ENCODE results near the gene EDAR. TPM values are rescaled to one million over a fixed set of nuclear protein-coding genes. Genes with fewer than 3 reads are reported as not detected.

EDAR gene
- polyA plus RNA-seq, 2 of the 4 experiments (the other 2 are of a cell fraction): 0.05 to 0.26 TPM

DNA sequence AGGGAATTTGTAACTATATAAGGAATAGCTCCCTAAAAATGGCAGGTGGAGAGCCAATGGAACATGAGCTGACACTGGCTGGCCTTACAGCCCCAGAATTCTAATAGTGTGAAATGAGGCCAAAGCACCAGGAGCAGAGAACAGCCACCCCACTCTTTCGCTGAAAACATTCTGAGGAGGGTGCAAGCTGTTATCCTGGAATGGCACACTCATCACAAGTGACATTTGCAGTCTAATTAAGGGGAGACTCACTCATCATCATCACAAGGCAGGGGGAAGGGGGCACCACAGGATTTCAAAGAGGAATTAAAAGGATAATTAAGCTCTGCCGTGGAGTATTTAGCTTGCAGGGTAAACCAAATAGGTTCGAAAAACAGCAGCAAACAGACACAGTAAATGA, 94.3 kb downstream of the EDAR start (continued):
- TF ChIP-seq NPAS2 (CRISPR knock-in tag; IDR thresholded peaks at IDR 0.05; ENCODE audit: borderline replicate concordance): no peak
- TF ChIP-seq EHF (CRISPR knock-in tag; IDR thresholded peaks at IDR 0.05): no peak
- TF ChIP-seq CBX2 (IDR thresholded peaks at IDR 0.05; ENCODE audit: borderline replicate concordance, low read depth): no peak
- TF ChIP-seq SREBF2 (IDR thresholded peaks at IDR 0.05): no peak

DNA sequence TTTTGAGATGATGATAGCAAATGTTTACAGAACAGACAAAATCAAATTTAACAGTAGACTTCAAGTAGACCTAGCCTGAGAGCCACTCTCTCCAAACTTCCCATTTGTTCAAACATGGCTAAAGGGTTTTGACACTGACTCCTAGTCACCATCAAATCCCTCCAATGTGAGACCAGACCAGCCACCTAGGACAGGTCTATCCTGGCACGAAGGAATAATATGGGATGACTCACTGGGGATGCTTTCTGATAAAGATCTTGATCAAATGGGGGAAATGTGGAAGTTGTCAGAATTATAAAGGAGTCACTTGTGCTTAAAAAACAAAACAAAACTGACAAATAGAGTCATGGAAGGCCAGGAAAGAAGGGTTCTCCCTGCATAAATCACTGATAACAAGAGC, 95.7 kb downstream of the EDAR start:
- ATAC-seq (no peak), FAIRE-seq (no peak), DNase-seq (ENCODE audit: low read depth in 1 of 2, low spot score in 1 of 2) (no peak)
- TF ChIP-seq ZC3H11A (IDR thresholded peaks at IDR 0.05) (no peak), ZFP36 (IDR thresholded peaks at IDR 0.05; ENCODE audit: borderline replicate concordance, partially characterized antibody) (no peak), SMC3 (IDR thresholded peaks at IDR 0.05) (no peak), POLR2A (IDR thresholded peaks at IDR 0.05; ENCODE audit: low read length) (no peak), HOXB5 (CRISPR knock-in tag; IDR thresholded peaks at IDR 0.05) (no peak), RNF2 (IDR thresholded peaks at IDR 0.05; ENCODE audit: borderline replicate concordance, low read depth) (no peak), HOXA7 (CRISPR knock-in tag; IDR thresholded peaks at IDR 0.05) (no peak), TP53 (CRISPR knock-in tag; IDR thresholded peaks at IDR 0.05) (no peak), ESRRA (IDR thresholded peaks at IDR 0.05; ENCODE audit: borderline replicate concordance, low read length) (no peak), RFX5 (IDR thresholded peaks at IDR 0.05) (no peak), JUNB (IDR thresholded peaks at IDR 0.05) (no peak), JUN (IDR thresholded peaks at IDR 0.05) (no peak), RARB (CRISPR knock-in tag; IDR thresholded peaks at IDR 0.05) (no peak), ZSCAN20 (CRISPR knock-in tag; IDR thresholded peaks at IDR 0.05) (no peak)
- TF ChIP-seq, protein P1, sequence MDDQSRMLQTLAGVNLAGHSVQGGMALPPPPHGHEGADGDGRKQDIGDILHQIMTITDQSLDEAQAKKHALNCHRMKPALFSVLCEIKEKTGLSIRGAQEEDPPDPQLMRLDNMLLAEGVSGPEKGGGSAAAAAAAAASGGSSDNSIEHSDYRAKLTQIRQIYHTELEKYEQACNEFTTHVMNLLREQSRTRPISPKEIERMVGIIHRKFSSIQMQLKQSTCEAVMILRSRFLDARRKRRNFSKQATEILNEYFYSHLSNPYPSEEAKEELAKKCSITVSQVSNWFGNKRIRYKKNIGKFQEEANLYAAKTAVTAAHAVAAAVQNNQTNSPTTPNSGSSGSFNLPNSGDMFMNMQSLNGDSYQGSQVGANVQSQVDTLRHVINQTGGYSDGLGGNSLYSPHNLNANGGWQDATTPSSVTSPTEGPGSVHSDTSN (IDR thresholded peaks at IDR 0.05): no peak
- TF ChIP-seq, protein P2, sequence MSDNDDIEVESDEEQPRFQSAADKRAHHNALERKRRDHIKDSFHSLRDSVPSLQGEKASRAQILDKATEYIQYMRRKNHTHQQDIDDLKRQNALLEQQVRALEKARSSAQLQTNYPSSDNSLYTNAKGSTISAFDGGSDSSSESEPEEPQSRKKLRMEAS (IDR thresholded peaks at IDR 0.05): no peak
- TF ChIP-seq, protein P3, sequence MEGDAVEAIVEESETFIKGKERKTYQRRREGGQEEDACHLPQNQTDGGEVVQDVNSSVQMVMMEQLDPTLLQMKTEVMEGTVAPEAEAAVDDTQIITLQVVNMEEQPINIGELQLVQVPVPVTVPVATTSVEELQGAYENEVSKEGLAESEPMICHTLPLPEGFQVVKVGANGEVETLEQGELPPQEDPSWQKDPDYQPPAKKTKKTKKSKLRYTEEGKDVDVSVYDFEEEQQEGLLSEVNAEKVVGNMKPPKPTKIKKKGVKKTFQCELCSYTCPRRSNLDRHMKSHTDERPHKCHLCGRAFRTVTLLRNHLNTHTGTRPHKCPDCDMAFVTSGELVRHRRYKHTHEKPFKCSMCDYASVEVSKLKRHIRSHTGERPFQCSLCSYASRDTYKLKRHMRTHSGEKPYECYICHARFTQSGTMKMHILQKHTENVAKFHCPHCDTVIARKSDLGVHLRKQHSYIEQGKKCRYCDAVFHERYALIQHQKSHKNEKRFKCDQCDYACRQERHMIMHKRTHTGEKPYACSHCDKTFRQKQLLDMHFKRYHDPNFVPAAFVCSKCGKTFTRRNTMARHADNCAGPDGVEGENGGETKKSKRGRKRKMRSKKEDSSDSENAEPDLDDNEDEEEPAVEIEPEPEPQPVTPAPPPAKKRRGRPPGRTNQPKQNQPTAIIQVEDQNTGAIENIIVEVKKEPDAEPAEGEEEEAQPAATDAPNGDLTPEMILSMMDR (IDR thresholded peaks at IDR 0.05): no peak
- TF ChIP-seq, protein P4, sequence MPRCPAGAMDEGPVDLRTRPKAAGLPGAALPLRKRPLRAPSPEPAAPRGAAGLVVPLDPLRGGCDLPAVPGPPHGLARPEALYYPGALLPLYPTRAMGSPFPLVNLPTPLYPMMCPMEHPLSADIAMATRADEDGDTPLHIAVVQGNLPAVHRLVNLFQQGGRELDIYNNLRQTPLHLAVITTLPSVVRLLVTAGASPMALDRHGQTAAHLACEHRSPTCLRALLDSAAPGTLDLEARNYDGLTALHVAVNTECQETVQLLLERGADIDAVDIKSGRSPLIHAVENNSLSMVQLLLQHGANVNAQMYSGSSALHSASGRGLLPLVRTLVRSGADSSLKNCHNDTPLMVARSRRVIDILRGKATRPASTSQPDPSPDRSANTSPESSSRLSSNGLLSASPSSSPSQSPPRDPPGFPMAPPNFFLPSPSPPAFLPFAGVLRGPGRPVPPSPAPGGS (IDR thresholded peaks at IDR 0.05): no peak
- TF ChIP-seq, protein P5, sequence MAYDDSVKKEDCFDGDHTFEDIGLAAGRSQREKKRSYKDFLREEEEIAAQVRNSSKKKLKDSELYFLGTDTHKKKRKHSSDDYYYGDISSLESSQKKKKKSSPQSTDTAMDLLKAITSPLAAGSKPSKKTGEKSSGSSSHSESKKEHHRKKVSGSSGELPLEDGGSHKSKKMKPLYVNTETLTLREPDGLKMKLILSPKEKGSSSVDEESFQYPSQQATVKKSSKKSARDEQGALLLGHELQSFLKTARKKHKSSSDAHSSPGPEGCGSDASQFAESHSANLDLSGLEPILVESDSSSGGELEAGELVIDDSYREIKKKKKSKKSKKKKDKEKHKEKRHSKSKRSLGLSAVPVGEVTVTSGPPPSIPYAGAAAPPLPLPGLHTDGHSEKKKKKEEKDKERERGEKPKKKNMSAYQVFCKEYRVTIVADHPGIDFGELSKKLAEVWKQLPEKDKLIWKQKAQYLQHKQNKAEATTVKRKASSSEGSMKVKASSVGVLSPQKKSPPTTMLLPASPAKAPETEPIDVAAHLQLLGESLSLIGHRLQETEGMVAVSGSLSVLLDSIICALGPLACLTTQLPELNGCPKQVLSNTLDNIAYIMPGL (CRISPR knock-in tag; IDR thresholded peaks at IDR 0.05; ENCODE audit: borderline replicate concordance): no peak
- peaks cover 12% of the 10 kb centered on the region; the same call in 2 of the 3 replicates for H3K9me3 ChIP-seq
- no peaks in the 10 kb centered on the region for H3K4me1 ChIP-seq
- H3K4me3 ChIP-seq: no peak overlapping the region
- POLR2A ChIA-PET: no interaction called here
- H3K4me2 ChIP-seq: no peak overlapping the region
- no peak overlapping the region for H3K27ac ChIP-seq
- CTCF ChIA-PET: interaction anchor here (1.2 kb wide), 1 partner anchor 12 kb away, joined by 3 read pairs; no protein-coding TSS in a partner anchor
- WGBS (ENCODE audit: missing lambda C conversion rate): 50% methylated on average over 1 of the region's 1 CpG
